Superior temporal gyrus (tissue), 1 donor: ENCODE results near the gene ELOVL6.
"Not testable (repeated sequence)": the region's sequence is repeated elsewhere in the genome, so short reads cannot be mapped to it uniquely, and the experiment has no call there.

Experiments used
- DNase-seq: peaks from one replicate; pipeline ENCODE4 v3.0.0-alpha.2; 2016; ENCODE audit errors: extremely low spot score

Gene ELOVL6

DNA sequence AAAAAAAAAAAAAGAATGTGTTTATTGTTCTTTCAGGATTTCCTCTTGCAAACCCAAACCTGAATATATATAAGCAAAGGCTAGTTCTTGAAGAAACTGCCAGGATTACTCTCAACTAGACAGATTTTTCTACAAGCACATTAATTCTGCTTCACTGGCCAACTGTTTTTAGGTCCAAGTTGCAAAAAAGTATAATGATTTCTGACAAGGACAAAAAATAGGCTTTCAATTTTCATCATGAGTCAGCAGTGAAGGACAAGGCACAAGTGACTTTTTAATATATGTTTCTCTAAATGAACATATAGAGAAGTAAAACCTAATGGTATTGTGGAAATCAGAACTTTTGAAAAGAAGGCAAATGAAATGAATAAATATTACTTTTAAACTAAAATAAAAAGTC is 73.7 kb downstream of the ELOVL6 start:
- no peak for DNase-seq

GRCh38 chr4:110122201-110122600 is 76.2 kb downstream of the ELOVL6 start:
- DNase-seq = no peak

DNA sequence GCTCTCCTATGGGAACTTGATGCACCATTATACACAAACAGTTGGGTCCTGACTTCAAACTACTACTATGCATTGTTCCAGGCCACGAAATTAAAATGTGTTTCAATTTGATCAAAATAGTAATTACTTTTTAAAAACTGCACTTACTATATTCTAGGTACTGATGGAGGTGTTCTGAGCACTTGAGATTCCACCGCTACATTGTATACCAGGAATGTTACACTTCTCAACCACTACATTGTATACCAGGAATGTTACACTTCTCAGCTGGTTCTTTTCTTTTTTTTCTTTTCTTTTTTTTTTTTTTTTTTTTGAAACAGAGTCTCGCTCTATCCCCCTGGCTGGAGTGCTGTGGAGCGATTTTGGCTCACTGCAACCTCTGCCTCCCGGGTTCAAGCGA is 77.9 kb downstream of the ELOVL6 start:
- no peak for DNase-seq

GRCh38 chr4:110119880-110120279 is 78.5 kb downstream of the ELOVL6 start:
- DNase-seq = no peak

DNA sequence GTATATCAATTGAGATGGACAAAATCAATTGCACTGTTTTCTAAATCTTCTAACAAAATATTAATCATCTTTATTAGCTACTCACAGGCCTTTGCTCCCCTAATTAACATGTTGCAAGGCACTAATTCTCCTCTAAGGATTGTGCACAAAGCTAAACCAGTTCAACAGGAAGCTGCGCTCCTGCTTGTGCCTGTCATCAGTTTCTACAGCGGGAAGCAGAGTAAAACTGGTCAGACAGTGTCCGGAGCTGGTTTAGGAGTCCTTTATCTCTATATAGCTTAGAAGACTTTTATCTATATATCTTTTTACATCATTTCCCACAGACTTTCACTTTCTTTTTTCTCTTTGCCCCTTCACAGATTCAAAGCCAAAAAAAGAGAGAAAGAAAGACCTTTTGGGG is 79.1 kb downstream of the ELOVL6 start:
- DNase-seq = no peak

DNA sequence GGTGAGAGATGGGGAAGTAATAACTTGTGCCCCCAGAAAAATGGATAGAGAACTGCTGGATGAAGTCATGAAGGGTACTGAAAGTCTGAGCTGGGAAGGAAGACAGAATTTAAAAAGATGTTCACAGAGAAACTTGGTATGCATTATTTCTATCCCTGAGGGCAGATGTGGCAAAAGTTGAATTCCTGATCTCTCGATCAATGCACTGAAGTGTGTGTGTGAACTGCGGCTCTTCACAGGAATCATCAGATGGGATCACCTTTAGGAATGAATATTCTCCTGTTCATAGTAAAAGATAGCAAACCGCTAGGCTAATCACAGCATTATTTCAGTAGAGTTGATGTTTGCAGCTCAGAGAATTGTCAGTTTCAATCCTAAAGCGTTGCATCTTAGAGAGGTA is 86.4 kb downstream of the ELOVL6 start:
- DNase-seq = no peak

- no peak for DNase-seq
These were observed 89.0 kb downstream of the ELOVL6 start for GRCh38 chr4:110109455-110109854.

DNA sequence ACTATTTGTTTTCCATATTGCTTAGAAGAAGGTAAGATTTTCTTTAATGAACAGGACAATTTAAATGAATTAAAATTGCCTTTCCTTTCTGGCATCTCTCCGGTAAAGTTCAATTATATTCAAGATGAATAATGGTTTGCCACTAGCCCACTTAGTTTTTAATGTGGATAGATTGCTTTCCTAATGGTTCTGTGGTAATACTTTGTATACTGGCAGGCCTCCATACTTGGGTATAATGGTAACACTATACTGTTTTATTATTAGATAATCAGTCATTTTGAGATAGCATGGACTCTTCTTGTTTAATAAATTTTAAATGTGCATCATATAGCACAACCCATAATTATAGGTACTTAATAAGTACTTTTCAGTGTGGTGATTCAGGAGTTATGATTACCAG is 89.5 kb downstream of the ELOVL6 start:
- DNase-seq = no peak

- no peak for DNase-seq
These were observed 90.0 kb downstream of the ELOVL6 start for GRCh38 chr4:110108422-110108821.

DNA sequence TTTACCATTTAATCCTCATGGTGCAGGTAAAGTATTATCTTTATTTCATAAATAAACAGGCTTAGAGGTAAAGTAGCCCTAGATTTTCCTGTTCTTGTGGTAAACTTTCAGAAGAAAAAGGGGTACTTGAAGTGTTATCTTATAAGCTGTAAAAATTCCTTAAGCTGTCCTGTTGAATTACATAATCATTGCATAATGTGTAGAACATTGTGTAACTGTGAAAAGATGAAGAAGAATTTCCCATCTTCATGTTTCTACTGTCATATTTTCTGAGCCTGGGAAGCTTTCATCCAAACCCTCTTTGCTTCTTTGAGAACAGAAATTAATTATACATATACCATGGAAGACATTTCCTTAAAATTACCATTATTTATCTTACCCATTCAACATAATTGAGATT is 90.5 kb downstream of the ELOVL6 start:
- peak; percentile 74 for DNase-seq

GRCh38 chr4:110106931-110107296 is 91.5 kb downstream of the ELOVL6 start:
- no peak for DNase-seq

- DNase-seq = peak; percentile 62
These were observed 93.8 kb downstream of the ELOVL6 start for GRCh38 chr4:110104661-110105060.

DNA sequence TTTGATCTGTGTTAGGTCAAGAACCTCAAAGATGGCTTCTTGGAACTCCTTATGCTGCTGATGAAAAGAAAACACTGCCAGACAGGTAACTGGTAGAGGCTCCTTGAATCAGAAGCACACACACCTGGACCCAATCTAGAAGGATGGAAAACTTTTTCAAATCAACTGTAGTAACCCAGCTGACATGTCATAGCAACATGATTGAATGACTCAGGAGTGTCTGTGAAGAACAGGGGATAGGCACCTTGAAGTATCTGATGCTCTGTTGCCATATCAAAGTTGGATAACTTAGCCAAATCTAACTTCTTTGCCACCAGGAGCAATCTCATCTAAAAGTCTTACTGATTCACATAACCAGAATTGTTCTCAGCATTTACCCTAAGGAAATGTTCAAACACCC is 98.8 kb downstream of the ELOVL6 start:
- DNase-seq = no peak

DNA sequence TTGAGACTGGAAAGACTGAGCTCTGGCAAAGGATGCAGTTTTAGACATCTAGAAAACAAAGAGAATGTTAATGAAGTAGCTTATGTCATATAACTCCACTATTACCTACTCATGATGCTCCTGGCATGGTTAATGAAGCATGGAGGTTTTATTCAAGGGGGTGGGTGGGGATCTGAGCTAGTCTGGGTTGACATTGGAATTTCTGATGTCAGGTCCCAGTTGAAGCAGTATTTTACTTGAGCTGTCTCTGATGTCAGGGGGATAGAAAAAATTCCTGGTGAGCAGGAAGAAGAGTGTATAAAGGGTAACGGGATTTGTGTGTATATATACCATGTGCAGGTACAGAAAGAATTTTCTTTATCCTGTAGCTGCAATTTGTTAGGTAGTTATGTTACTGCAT is 102.0 kb downstream of the ELOVL6 start:
- no peak for DNase-seq

DNA sequence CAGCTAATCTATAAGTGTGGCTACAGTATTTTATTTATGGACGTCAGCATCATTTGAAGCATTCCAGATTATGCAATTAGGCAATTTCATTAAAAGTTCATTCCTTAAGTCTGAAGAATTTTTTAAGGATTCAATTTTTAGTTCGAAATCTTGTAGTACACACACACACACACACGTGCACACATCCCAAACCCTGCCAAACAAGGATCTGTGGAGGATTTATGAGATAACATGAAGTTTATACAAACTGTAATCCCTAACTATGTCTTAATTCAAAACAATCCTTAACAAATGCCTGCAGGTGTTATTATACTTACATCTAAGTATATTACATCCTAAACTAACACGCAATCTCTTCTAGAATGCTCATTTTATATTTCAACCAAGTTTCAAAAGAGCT is 105.8 kb downstream of the ELOVL6 start:
- no peak for DNase-seq

GRCh38 chr4:110091434-110092140 is 106.8 kb downstream of the ELOVL6 start:
- no peak for DNase-seq

GRCh38 chr4:110088670-110089069 is 109.7 kb downstream of the ELOVL6 start:
- no peak for DNase-seq

DNA sequence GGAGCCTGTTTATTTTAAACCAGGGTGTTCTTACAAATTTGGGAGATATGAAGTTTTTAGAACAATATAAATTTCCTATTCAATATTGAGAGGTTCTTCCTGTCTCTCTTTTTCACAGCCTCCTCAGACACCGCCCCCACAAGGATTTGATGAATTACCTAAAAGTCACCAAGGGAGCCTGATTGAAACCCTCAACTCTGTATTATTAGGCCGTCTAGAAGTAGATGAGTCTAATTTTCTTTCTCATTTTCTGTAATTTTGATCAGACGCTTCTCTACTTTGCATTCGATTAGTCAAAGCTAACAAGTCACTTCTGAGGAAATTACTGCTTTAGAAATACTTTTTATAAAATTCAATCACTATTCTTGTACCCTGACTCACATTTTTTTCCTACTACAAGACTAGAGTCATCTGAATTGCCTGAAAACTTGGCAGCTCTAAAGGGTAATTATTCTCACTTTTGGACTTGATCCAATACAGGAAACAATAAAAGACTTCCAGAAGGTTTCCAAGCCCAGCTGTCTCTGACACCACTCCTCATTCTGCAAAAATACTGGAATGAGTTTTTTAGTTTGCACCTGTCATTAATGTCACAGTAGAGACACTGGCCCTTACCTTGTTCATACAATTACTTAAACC is 111.2 kb downstream of the ELOVL6 start:
- DNase-seq = peak; percentile 78

- no peak for DNase-seq
These were observed 113.3 kb downstream of the ELOVL6 start for GRCh38 chr4:110085131-110085530.

GRCh38 chr4:110084154-110084553 is 114.3 kb downstream of the ELOVL6 start:
- no peak for DNase-seq

- not testable (repeated sequence) for DNase-seq
These were observed 120.3 kb downstream of the ELOVL6 start for GRCh38 chr4:110078148-110078547.

- DNase-seq = not testable (repeated sequence)
These were observed 121.6 kb downstream of the ELOVL6 start for GRCh38 chr4:110076828-110077227.

DNA sequence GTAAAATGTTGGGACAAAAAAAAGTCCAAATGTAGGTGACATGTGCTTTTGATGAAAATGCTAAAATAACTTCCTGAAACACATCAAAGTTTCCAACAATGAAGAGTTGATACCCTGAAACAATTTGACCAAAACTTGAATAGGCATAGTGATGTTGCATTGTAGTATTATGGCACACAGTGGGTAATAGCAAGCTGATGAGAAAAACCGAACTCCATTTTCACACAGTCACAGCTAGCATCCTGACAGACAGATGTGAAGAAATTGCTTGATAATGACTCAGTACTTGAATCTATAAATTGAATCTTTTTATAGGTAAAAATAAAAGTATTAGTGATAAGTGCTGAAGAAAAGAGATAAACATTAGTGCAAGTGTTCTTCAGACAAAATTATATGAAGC is 122.5 kb downstream of the ELOVL6 start:
- no peak for DNase-seq
